Panc1 (cell line): Measurements from ENCODE around the gene GALNTL6. TPM values are rescaled to one million over a fixed set of nuclear protein-coding genes. Genes with fewer than 3 reads are reported as not detected.

Experiments used
- ATAC-seq: fragments of 200-7000 bp; cut with Tn5 transposase; 2 replicates; pipeline ENCODE4 v1.9.1; 2020; ENCODE audit warnings: mild to moderate bottlenecking, moderate library complexity
- BruUV-seq: library from RNA; stranded (reverse); fragments of 400-500 nt; replicated peaks from 2 replicates; lab custom pipeline; 2021; lab: Mats Ljungman, UMichigan
- CTCF ChIA-PET: fragments of 300-600 bp; sonication (Branson Sonifier 250); formaldehyde crosslinking; loops from one replicate; lab custom pipeline; 2022; ENCODE audit warnings: antibody characterized with exemption; lab: Charles Lee
- POLR2A ChIA-PET: fragments of 300-600 bp; sonication (Branson Sonifier 250); formaldehyde crosslinking; loops from one replicate; lab custom pipeline; 2022; ENCODE audit warnings: antibody characterized with exemption; lab: Charles Lee
- DNase-seq: peaks from one replicate; pipeline ENCODE4 v3.0.0-alpha.2; 2010; ENCODE audit warnings: low read depth, low spot score
- H3K27ac ChIP-seq: 2 replicates; pipeline ENCODE4 v1.5.1; 2011; ENCODE audit warnings: mild to moderate bottlenecking, low read length, inconsistent platforms
- H3K27me3 ChIP-seq: fragments of 200-500 bp; sonication (Bioruptor generic); 2 replicates; pipeline ENCODE4 v1.6.0; 2014; ENCODE audit warnings: low read length, inconsistent platforms; ENCODE audit not compliant: control insufficient read depth, insufficient read depth
- H3K36me3 ChIP-seq: fragments of 200-500 bp; sonication (Bioruptor generic); 2 replicates; pipeline ENCODE4 v1.5.1; 2014; ENCODE audit warnings: inconsistent platforms, mild to moderate bottlenecking, low read length, moderate library complexity; ENCODE audit not compliant: control insufficient read depth, insufficient read depth
- H3K4me1 ChIP-seq: 2 replicates; pipeline ENCODE4 v1.5.1; 2011; ENCODE audit warnings: inconsistent platforms, mild to moderate bottlenecking, low read length, moderate library complexity; ENCODE audit not compliant: control insufficient read depth, insufficient read depth
- H3K4me3 ChIP-seq, 2 experiments: 2 replicates each; pipeline ENCODE4 v1.5.1; 2011 to 2012; ENCODE audit warnings: low read depth in 2 of 2, low read length in 2 of 2, mild to moderate bottlenecking in 2 of 2, inconsistent platforms in 1 of 2, moderate library complexity in 1 of 2
- H3K9me3 ChIP-seq: fragments of 200-500 bp; sonication (Bioruptor generic); 2 replicates; pipeline ENCODE4 v1.5.1; 2014; ENCODE audit warnings: low read depth, mild to moderate bottlenecking, inconsistent platforms, low read length, moderate library complexity; ENCODE audit not compliant: control insufficient read depth, insufficient read depth
- POLR2AphosphoS5 ChIP-seq: IDR thresholded peaks from 2 replicates; pipeline ENCODE4 v1.6.1; 2012; ENCODE audit warnings: mild to moderate bottlenecking, low read depth, low read length, moderate library complexity
- SIN3A ChIP-seq: IDR thresholded peaks from 2 replicates; pipeline ENCODE4 v1.6.1; 2012; ENCODE audit warnings: low read depth, mild to moderate bottlenecking, low read length, moderate library complexity, borderline replicate concordance; ENCODE audit not compliant: insufficient read depth
- TCF7L2 ChIP-seq: IDR thresholded peaks from 2 replicates; pipeline ENCODE4 v1.6.1; 2011; ENCODE audit warnings: mild to moderate bottlenecking, low read depth, low read length, inconsistent platforms
- in situ Hi-C: cut with HindIII; loops from 2 replicates; pipeline ENCODE4 v1.10.0; 2016; ENCODE audit warnings: low sequenced_read_pairs, low pct_unique_long_range_greater_than_20kb
- intact Hi-C: fragments of 100-400 bp; cut with micrococcal nuclease; formaldehyde crosslinking; loops from one replicate; pipeline ENCODE4 v1.10.0; 2022; ENCODE audit not compliant: unreplicated experiment
- total RNA-seq: library from RNA; stranded (reverse); gene quantifications from one replicate; pipeline ENCODE4 v1.2.1, GENCODE V29; 2021; ENCODE audit not compliant: unreplicated experiment
- TF ChIP-seq, protein P1 (sequence below), 2 experiments: IDR thresholded peaks; 2 replicates each; pipeline ENCODE4 v1.6.1; 2011 to 2012; ENCODE audit warnings: low read depth in 2 of 2, control low read depth in 1 of 2, low read length in 1 of 2, mild to moderate bottlenecking in 1 of 2, moderate library complexity in 1 of 2; ENCODE audit not compliant: insufficient read depth in 1 of 2
- TF ChIP-seq, protein P2 (sequence below): fragments of 450-650 bp; IDR thresholded peaks from 2 replicates; pipeline ENCODE4 v1.5.1; 2017; ENCODE audit warnings: mild to moderate bottlenecking

The GALNTL6 gene
- total RNA-seq, 1 experiment from 2014 or later: not detected

DNA sequence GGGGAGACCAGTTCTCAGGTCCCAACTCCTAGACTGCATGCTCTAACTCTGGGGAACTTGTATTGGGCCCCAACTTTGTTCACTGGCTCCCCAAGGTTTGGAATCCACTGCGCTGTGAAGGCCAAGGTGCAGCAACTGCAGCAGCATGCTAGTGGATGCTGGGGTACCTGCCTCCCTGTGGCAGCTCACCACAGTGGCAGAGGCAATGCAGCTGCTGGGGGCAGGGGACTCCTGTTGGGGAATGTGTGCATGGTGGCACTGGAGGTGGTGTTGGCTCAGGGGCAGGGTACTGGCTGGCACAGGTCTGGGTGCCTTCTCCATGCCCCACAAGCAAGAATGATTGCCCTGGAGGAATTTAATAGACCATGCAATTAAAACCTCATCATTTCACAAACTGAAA lies 862.0 kb downstream of the GALNTL6 start:
- H3K27ac ChIP-seq: no peak overlapping the region
- H3K4me3 ChIP-seq: no peak overlapping the region
- H3K4me1 ChIP-seq: no peaks in the 10 kb centered on the region
- DNase-seq (no peak), ATAC-seq (no peak)
- H3K36me3 ChIP-seq: no peaks in the 10 kb centered on the region
- no peak for TF ChIP-seq TCF7L2
- no peak for TF ChIP-seq SIN3A
- TF ChIP-seq POLR2AphosphoS5: no peak
- TF ChIP-seq, protein P1, sequence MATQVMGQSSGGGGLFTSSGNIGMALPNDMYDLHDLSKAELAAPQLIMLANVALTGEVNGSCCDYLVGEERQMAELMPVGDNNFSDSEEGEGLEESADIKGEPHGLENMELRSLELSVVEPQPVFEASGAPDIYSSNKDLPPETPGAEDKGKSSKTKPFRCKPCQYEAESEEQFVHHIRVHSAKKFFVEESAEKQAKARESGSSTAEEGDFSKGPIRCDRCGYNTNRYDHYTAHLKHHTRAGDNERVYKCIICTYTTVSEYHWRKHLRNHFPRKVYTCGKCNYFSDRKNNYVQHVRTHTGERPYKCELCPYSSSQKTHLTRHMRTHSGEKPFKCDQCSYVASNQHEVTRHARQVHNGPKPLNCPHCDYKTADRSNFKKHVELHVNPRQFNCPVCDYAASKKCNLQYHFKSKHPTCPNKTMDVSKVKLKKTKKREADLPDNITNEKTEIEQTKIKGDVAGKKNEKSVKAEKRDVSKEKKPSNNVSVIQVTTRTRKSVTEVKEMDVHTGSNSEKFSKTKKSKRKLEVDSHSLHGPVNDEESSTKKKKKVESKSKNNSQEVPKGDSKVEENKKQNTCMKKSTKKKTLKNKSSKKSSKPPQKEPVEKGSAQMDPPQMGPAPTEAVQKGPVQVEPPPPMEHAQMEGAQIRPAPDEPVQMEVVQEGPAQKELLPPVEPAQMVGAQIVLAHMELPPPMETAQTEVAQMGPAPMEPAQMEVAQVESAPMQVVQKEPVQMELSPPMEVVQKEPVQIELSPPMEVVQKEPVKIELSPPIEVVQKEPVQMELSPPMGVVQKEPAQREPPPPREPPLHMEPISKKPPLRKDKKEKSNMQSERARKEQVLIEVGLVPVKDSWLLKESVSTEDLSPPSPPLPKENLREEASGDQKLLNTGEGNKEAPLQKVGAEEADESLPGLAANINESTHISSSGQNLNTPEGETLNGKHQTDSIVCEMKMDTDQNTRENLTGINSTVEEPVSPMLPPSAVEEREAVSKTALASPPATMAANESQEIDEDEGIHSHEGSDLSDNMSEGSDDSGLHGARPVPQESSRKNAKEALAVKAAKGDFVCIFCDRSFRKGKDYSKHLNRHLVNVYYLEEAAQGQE (IDR thresholded peaks at IDR 0.05; ENCODE audit: insufficient read depth in 1 of 2, low read depth in 2 of 2, low read length in 1 of 2): no peak
- H3K9me3 ChIP-seq: no peaks in the 10 kb centered on the region
- in situ Hi-C loops: no loop called here
- ChIA-PET CTCF (no interaction called here), POLR2A (no interaction called here)
- no peaks in the 10 kb centered on the region for H3K27me3 ChIP-seq
- intact Hi-C loops: no loop called here
- no TSS peak for BruUV-seq

DNA sequence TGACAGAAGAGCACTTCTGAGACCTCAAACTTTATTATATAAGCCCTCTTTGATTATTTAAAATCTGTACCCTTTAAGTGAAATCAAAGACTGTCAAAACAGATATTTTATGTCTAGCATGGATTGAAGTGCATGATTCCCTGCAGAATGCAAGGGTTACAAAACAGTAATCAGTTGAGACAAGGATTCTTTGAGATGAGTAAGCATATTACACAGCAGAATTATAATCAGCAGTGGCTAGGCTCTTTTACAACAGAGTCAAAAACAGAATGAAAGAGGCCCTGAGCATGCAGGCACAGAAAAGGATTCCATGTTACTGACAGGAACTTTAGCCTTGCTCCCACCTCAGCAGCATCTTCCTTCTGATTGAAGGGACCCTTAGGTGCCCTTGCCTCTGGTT lies 867.5 kb downstream of the GALNTL6 start:
- H3K27me3 ChIP-seq: no peaks in the 10 kb centered on the region

DNA sequence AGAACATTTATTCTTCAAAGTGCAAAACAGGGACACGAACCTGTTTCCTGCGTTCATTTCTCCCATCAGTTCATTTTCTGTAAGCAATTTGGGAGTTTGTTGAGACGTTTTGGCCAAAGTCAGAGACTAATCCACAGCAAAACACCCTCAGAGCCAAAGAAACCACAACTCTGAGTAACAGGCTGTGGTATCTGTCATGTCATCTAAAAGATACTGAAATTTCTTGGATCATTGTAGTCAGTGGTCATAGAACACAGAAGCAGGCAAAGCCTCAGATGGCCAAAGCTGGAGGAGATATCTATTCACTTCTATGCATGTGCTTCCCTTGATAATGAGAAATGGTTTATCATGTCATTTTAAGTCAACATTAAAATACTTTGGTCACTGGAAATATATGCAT lies 869.8 kb downstream of the GALNTL6 start:
- no peak for ATAC-seq
- intact Hi-C loops: no loop called here
- ChIA-PET CTCF (no interaction called here), POLR2A (no interaction called here)
- Histone ChIP-seq H3K27ac (no peak overlapping the region), H3K4me3 (no peak overlapping the region), H3K4me1 (no peaks in the 10 kb centered on the region), H3K9me3 (no peaks in the 10 kb centered on the region), H3K27me3 (no peaks in the 10 kb centered on the region), H3K36me3 (no peaks in the 10 kb centered on the region)
- BruUV-seq: no TSS peak
- in situ Hi-C loops: no loop called here
- no peak for DNase-seq
- TF ChIP-seq SIN3A (no peak), TCF7L2 (no peak), POLR2AphosphoS5 (no peak)
- TF ChIP-seq, protein P1 (IDR thresholded peaks at IDR 0.05; ENCODE audit: insufficient read depth in 1 of 2, low read depth in 2 of 2, low read length in 1 of 2): no peak
- TF ChIP-seq, protein P2, sequence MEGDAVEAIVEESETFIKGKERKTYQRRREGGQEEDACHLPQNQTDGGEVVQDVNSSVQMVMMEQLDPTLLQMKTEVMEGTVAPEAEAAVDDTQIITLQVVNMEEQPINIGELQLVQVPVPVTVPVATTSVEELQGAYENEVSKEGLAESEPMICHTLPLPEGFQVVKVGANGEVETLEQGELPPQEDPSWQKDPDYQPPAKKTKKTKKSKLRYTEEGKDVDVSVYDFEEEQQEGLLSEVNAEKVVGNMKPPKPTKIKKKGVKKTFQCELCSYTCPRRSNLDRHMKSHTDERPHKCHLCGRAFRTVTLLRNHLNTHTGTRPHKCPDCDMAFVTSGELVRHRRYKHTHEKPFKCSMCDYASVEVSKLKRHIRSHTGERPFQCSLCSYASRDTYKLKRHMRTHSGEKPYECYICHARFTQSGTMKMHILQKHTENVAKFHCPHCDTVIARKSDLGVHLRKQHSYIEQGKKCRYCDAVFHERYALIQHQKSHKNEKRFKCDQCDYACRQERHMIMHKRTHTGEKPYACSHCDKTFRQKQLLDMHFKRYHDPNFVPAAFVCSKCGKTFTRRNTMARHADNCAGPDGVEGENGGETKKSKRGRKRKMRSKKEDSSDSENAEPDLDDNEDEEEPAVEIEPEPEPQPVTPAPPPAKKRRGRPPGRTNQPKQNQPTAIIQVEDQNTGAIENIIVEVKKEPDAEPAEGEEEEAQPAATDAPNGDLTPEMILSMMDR: no peak

More for the DNA sequence above, 867.5 kb downstream of the GALNTL6 start:
- ATAC-seq (no peak), DNase-seq (no peak)
- intact Hi-C loops: no loop called here
- Histone ChIP-seq H3K4me1 (no peaks in the 10 kb centered on the region), H3K27ac (no peak overlapping the region), H3K9me3 (no peaks in the 10 kb centered on the region), H3K36me3 (no peaks in the 10 kb centered on the region), H3K4me3 (no peak overlapping the region)
- no peak for TF ChIP-seq TCF7L2
- TF ChIP-seq SIN3A: no peak
- TF ChIP-seq, protein P2: no peak
- CTCF ChIA-PET: no interaction called here
- in situ Hi-C loops: no loop called here
- POLR2A ChIA-PET: no interaction called here
- BruUV-seq: no TSS peak
